Mucosa of rectum (tissue), 2 donors: ENCODE measurements around the gene RASSF3.

Experiments used
- H3K27ac ChIP-seq, 2 donors: one replicate each; pipeline ENCODE4 v1.7.0; 2013; ENCODE audit warnings: inconsistent platforms in 2 of 2, low read depth in 2 of 2, low read length in 2 of 2
- H3K27me3 ChIP-seq, 2 donors: one replicate each; pipeline ENCODE4 v1.7.0; 2013; ENCODE audit warnings: low read length in 2 of 2; ENCODE audit not compliant: control insufficient read depth in 2 of 2, insufficient read depth in 2 of 2
- H3K36me3 ChIP-seq, 2 donors: one replicate each; pipeline ENCODE4 v1.7.0; 2013; ENCODE audit warnings: low read length in 2 of 2; ENCODE audit not compliant: control insufficient read depth in 2 of 2, insufficient read depth in 2 of 2
- H3K4me1 ChIP-seq, 2 donors: one replicate each; pipeline ENCODE4 v1.7.0; 2013; ENCODE audit warnings: low read length in 2 of 2, mild to moderate bottlenecking in 1 of 2; ENCODE audit not compliant: control insufficient read depth in 2 of 2, insufficient read depth in 2 of 2
- H3K4me3 ChIP-seq, 2 donors: one replicate each; pipeline ENCODE4 v1.7.0; 2013; ENCODE audit warnings: low read length in 2 of 2
- H3K9ac ChIP-seq, 2 donors: one replicate each; pipeline ENCODE4 v1.7.0; 2013; ENCODE audit warnings: low read length in 2 of 2, low read depth in 1 of 2, mild to moderate bottlenecking in 1 of 2
- H3K9me3 ChIP-seq, 2 donors: one replicate each; pipeline ENCODE4 v1.7.0; 2013; ENCODE audit warnings: low read length in 2 of 2; ENCODE audit not compliant: control insufficient read depth in 2 of 2
- donor health status: healthy.
- donor health status: Normal muscosa, but diverticular disease.

Gene RASSF3

DNA sequence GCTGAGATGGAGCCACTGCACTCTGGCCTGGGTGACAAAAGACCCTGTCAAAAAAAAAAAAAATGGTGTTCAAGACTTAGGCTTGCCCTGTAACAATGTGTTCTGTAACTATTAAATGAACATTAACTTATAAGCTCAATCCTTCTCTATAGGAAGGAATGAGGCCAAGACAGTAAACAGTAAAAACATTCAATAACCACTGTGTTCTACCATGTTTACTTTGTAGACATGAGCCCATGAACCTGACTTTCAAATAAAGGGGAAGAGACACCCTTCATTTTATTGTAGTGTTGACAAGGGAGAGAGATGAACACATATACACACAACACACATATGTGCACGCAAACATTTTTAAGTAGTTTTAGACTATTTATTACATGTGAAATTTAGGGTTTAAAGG, 20.1 kb upstream of the RASSF3 start:
- Histone ChIP-seq H3K4me3 (no peak overlapping the region), H3K9ac (no peak overlapping the region), H3K4me1 (no peaks in the 10 kb centered on the region), H3K9me3 (no peaks in the 10 kb centered on the region), H3K27me3 (no peaks in the 10 kb centered on the region), H3K36me3 (no peaks in the 10 kb centered on the region), H3K27ac (no peak overlapping the region)

GRCh38 chr12:64595863-64596793, 14.2 kb upstream of the RASSF3 start:
- Histone ChIP-seq H3K4me1 (no peaks in the 10 kb centered on the region), H3K36me3 (no peaks in the 10 kb centered on the region), H3K9me3 (no peaks in the 10 kb centered on the region), H3K27ac (no peak overlapping the region), H3K27me3 (no peaks in the 10 kb centered on the region), H3K4me3 (no peak overlapping the region), H3K9ac (no peak overlapping the region)

- Histone ChIP-seq H3K9ac (no peak overlapping the region), H3K27me3 (no peaks in the 10 kb centered on the region), H3K4me1 (no peaks in the 10 kb centered on the region), H3K4me3 (no peak overlapping the region), H3K27ac (no peak overlapping the region), H3K36me3 (no peaks in the 10 kb centered on the region), H3K9me3 (no peaks in the 10 kb centered on the region)
Observed at GRCh38 chr12:64598831-64599230, 11.5 kb upstream of the RASSF3 start.

DNA sequence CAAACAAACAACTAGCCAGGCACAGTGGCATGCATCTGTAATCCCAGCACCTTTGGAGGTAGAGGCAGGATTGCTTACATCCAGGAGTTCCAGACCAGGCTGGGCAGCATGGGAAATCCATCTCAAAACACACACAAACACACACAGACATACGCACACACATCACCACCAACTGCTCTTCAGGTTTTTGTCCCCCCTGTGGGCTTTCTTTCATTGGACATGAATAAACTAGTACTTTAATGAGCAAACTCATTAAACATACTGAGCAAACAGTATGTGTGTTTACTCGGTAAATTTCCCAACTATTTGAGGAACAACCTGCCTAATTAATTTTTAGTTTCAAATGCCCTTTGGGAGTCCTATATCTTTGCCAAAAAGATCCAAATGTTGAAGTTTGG, 10.1 kb upstream of the RASSF3 start:
- Histone ChIP-seq H3K27ac (no peak overlapping the region), H3K4me1 (no peaks in the 10 kb centered on the region), H3K9ac (no peak overlapping the region), H3K9me3 (no peaks in the 10 kb centered on the region), H3K36me3 (no peaks in the 10 kb centered on the region), H3K4me3 (no peak overlapping the region), H3K27me3 (no peaks in the 10 kb centered on the region)

DNA sequence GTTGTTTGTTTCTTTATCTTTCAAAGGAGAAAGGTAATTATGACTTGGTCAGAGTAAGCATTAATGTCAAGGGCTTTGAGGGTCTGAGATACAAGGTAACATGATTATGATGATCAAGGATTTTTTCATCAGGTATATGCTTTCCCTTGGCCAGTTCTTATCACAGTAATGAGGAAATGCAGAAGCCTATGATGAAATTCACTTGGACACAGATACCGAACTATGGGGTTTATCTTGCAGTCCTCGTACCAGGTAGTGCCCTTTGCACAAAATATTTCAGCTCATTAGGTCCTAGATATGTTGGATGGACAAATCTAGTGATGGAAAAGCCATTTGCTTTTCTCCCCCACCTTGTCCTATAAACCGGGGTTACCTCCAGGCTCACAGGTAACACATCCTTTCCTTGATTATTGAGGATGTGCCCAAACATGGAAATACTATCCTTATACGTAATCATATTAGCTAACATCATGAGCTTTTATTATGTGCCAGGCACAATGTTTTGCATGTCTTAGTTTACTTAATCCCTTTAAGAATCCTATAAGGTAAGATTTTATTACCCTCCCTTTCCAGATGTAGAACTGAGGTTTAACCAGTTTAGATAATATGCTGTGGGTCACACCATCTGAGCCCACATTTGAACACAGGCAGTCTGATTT, 7.0 kb upstream of the RASSF3 start:
- Histone ChIP-seq H3K4me1 (no peaks in the 10 kb centered on the region), H3K9me3 (no peaks in the 10 kb centered on the region), H3K4me3 (no peak overlapping the region), H3K27me3 (no peaks in the 10 kb centered on the region), H3K9ac (no peak overlapping the region), H3K36me3 (no peaks in the 10 kb centered on the region), H3K27ac (no peak overlapping the region)

- H3K27ac ChIP-seq = peak overlapping the region; percentile 93 to 95
- no peaks in the 10 kb centered on the region for H3K36me3 ChIP-seq
- H3K4me1 ChIP-seq = peaks cover 9 to 12% of the 10 kb centered on the region in 2 donors
- peak overlapping the region; percentile 89 to 92 for H3K4me3 ChIP-seq
- H3K9me3 ChIP-seq = no peaks in the 10 kb centered on the region
- H3K9ac ChIP-seq = peak overlapping the region; percentile 85 to 87
- H3K27me3 ChIP-seq = no peaks in the 10 kb centered on the region
Observed at GRCh38 chr12:64608901-64609535, 1.3 kb upstream of the RASSF3 start.

- Histone ChIP-seq H3K4me3 (peak overlapping the region; percentile 89 to 92), H3K9ac (peak overlapping the region; percentile 85 to 87), H3K27ac (peak overlapping the region; percentile 93 to 95), H3K4me1 (peaks cover 9 to 12% of the 10 kb centered on the region in 2 donors), H3K36me3 (no peaks in the 10 kb centered on the region), H3K27me3 (no peaks in the 10 kb centered on the region), H3K9me3 (no peaks in the 10 kb centered on the region)
Observed at GRCh38 chr12:64609536-64610078, 688 bp upstream of the RASSF3 start.

- H3K4me1 ChIP-seq = peaks cover 9 to 12% of the 10 kb centered on the region in 2 donors
- peak overlapping the region; percentile 91 to 92 for H3K9ac ChIP-seq
- peaks cover 0 to 2% of the 10 kb centered on the region in 2 donors for H3K36me3 ChIP-seq
- H3K27ac ChIP-seq = peak overlapping the region; percentile 92 to 95
- H3K4me3 ChIP-seq = peak overlapping the region; percentile 75 to 92
- no peaks in the 10 kb centered on the region for H3K27me3 ChIP-seq
- no peaks in the 10 kb centered on the region for H3K9me3 ChIP-seq
Observed at GRCh38 chr12:64610660-64611340, 505 bp downstream of the RASSF3 start.

GRCh38 chr12:64611341-64612284, 1.3 kb downstream of the RASSF3 start:
- H3K4me1 ChIP-seq = peaks cover 11 to 12% of the 10 kb centered on the region in 2 donors
- H3K36me3 ChIP-seq = peaks cover 0 to 2% of the 10 kb centered on the region in 2 donors
- H3K27ac ChIP-seq = peak overlapping the region; percentile 92 to 95
- H3K27me3 ChIP-seq = no peaks in the 10 kb centered on the region
- H3K4me3 ChIP-seq = peak overlapping the region; percentile 75 to 92
- H3K9me3 ChIP-seq = no peaks in the 10 kb centered on the region
- H3K9ac ChIP-seq = peak overlapping the region; percentile 91 to 92
